HEK293 (cell line): Measurements from ENCODE around the gene RNF126.
"Not testable (repeated sequence)": the region's sequence is repeated elsewhere in the genome, so short reads cannot be mapped to it uniquely, and the experiment has no call there.

ENCODE experiments used
- CTCF ChIA-PET: fragments of 350-600 bp; formaldehyde crosslinking; extraction: SDS; loops from one replicate; lab custom pipeline; 2021; ENCODE audit warnings: antibody characterized with exemption; lab: Yijun Ruan, JAX
- POLR2A ChIA-PET: fragments of 300-600 bp; formaldehyde crosslinking; extraction: SDS; loops from one replicate; lab custom pipeline; 2020; ENCODE audit warnings: antibody characterized with exemption, inconsistent platforms; lab: Yijun Ruan, JAX
- H3K27ac ChIP-seq: fragments of 200-500 bp; sonication (Bioruptor generic); 2 replicates; pipeline ENCODE4 v1.5.1; 2014; ENCODE audit warnings: low read depth, low read length, control low read depth, inconsistent platforms; ENCODE audit errors: extremely low read depth
- H3K36me3 ChIP-seq, 2 experiments: fragments of 200-500 bp in 1 of 2; sonication (Bioruptor generic) in 1 of 2; 1 replicate in 1 of 2; 2 replicates in 1 of 2; pipeline ENCODE4 v1.5.1; 2014 to 2017; ENCODE audit warnings: inconsistent platforms in 2 of 2, low read length in 2 of 2; ENCODE audit not compliant: control insufficient read depth in 2 of 2, insufficient read depth in 1 of 2
- H3K4me1 ChIP-seq: fragments of 200-500 bp; sonication (Bioruptor generic); 2 replicates; pipeline ENCODE4 v1.5.1; 2014; ENCODE audit warnings: mild to moderate bottlenecking, low read length, inconsistent platforms; ENCODE audit not compliant: control insufficient read depth, insufficient read depth
- H3K4me3 ChIP-seq: 2 replicates; pipeline ENCODE4 v1.5.1; 2011; ENCODE audit warnings: low read depth, mild to moderate bottlenecking, control low read depth, low read length, moderate library complexity
- H3K9me3 ChIP-seq: fragments of 200-500 bp; sonication (Bioruptor generic); 2 replicates; pipeline ENCODE4 v1.5.1; 2014; ENCODE audit warnings: low read depth, low read length, inconsistent platforms; ENCODE audit not compliant: control insufficient read depth, insufficient read depth
- ATF2 ChIP-seq: fragments of 450-650 bp; formaldehyde crosslinking; IDR thresholded peaks from 2 replicates; pipeline ENCODE4 v1.5.1; 2016; ENCODE audit warnings: missing biosample characterization, missing genetic modification characterization, low read depth
- CTCF ChIP-seq: fragments of 450-650 bp; formaldehyde crosslinking; IDR thresholded peaks from 2 replicates; pipeline ENCODE4 v1.5.1; 2016; ENCODE audit warnings: missing biosample characterization, missing genetic modification characterization
- KLF7 ChIP-seq: fragments of 450-650 bp; formaldehyde crosslinking; IDR thresholded peaks from 2 replicates; pipeline ENCODE4 v1.5.1; 2016; ENCODE audit warnings: missing biosample characterization, missing genetic modification characterization, borderline replicate concordance
- PATZ1 ChIP-seq: fragments of 450-650 bp; formaldehyde crosslinking; IDR thresholded peaks from 2 replicates; pipeline ENCODE4 v1.5.1; 2016; ENCODE audit warnings: missing biosample characterization, missing genetic modification characterization
- SETDB1 ChIP-seq: IDR thresholded peaks from one replicate; pipeline ENCODE4 v1.6.1; 2017; ENCODE audit warnings: mild to moderate bottlenecking, low read length, moderate library complexity, mixed read lengths; ENCODE audit not compliant: insufficient read length
- SP2 ChIP-seq: fragments of 450-650 bp; formaldehyde crosslinking; IDR thresholded peaks from 2 replicates; pipeline ENCODE4 v1.5.1; 2016; ENCODE audit warnings: missing biosample characterization, missing genetic modification characterization
- ZBTB10 ChIP-seq: fragments of 450-650 bp; formaldehyde crosslinking; IDR thresholded peaks from 2 replicates; pipeline ENCODE4 v1.5.1; 2016; ENCODE audit warnings: missing biosample characterization, missing genetic modification characterization
- ZBTB8A ChIP-seq: fragments of 450-650 bp; formaldehyde crosslinking; IDR thresholded peaks from 2 replicates; pipeline ENCODE4 v1.5.1; 2016; ENCODE audit warnings: missing biosample characterization, missing genetic modification characterization
- ZFP69B ChIP-seq: fragments of 450-650 bp; formaldehyde crosslinking; IDR thresholded peaks from 2 replicates; pipeline ENCODE4 v1.5.1; 2016; ENCODE audit warnings: missing biosample characterization, missing genetic modification characterization
- ZNF132 ChIP-seq: fragments of 450-650 bp; formaldehyde crosslinking; IDR thresholded peaks from 2 replicates; pipeline ENCODE4 v1.5.1; 2017; ENCODE audit warnings: missing biosample characterization, missing genetic modification characterization, borderline replicate concordance
- ZNF19 ChIP-seq: fragments of 450-650 bp; formaldehyde crosslinking; IDR thresholded peaks from 2 replicates; pipeline ENCODE4; 2016; ENCODE audit warnings: missing biosample characterization, missing genetic modification characterization, low read depth
- ZNF280D ChIP-seq: fragments of 450-650 bp; formaldehyde crosslinking; IDR thresholded peaks from 2 replicates; pipeline ENCODE4 v1.5.1; 2016; ENCODE audit warnings: missing biosample characterization, missing genetic modification characterization
- ZNF292 ChIP-seq: fragments of 450-650 bp; formaldehyde crosslinking; IDR thresholded peaks from 2 replicates; pipeline ENCODE4 v1.5.1; 2016; ENCODE audit warnings: low read depth, missing biosample characterization, missing genetic modification characterization, borderline replicate concordance
- ZNF335 ChIP-seq: fragments of 450-650 bp; formaldehyde crosslinking; conservative IDR thresholded peaks from 2 replicates; pipeline ENCODE4 v1.5.1; 2016; ENCODE audit warnings: missing biosample characterization, missing genetic modification characterization
- ZNF394 ChIP-seq: fragments of 450-650 bp; formaldehyde crosslinking; IDR thresholded peaks from 2 replicates; pipeline ENCODE4 v1.5.1; 2016; ENCODE audit warnings: missing biosample characterization, missing genetic modification characterization, mild to moderate bottlenecking, moderate library complexity, borderline replicate concordance
- ZNF571 ChIP-seq: fragments of 450-650 bp; formaldehyde crosslinking; IDR thresholded peaks from 2 replicates; pipeline ENCODE4 v1.5.0; 2017; ENCODE audit warnings: missing biosample characterization, missing genetic modification characterization
- ZNF610 ChIP-seq: fragments of 450-650 bp; formaldehyde crosslinking; IDR thresholded peaks from 2 replicates; pipeline ENCODE4 v1.5.1; 2016; ENCODE audit warnings: missing biosample characterization, missing genetic modification characterization, borderline replicate concordance
- ZNF654 ChIP-seq: fragments of 450-650 bp; formaldehyde crosslinking; IDR thresholded peaks from 2 replicates; pipeline ENCODE4 v1.5.1; 2016; ENCODE audit warnings: low read depth, missing biosample characterization, missing genetic modification characterization
- ZSCAN16 ChIP-seq: fragments of 450-650 bp; formaldehyde crosslinking; IDR thresholded peaks from 2 replicates; pipeline ENCODE4 v1.5.1; 2016; ENCODE audit warnings: missing biosample characterization, missing genetic modification characterization

The RNF126 gene

GRCh38 chr19:666985-667573 is 4.1 kb upstream of the RNF126 start:
- H3K27ac ChIP-seq, H3K9me3 ChIP-seq, H3K4me3 ChIP-seq, H3K4me1 ChIP-seq, H3K36me3 ChIP-seq, POLR2A ChIA-PET: not testable (repeated sequence)
- CTCF ChIA-PET, result interaction anchor here (0.8 to 1.1 kb wide), 3 partner anchors 10 to 67 kb away, joined by 3 to 4 read pairs (median 3); no protein-coding TSS in a partner anchor
- TF ChIP-seq SETDB1, result peak; percentile 31

- ChIA-PET POLR2A (interaction anchor here (0.6 kb wide), 1 partner anchor 16 kb away, joined by 6 read pairs; no protein-coding TSS in a partner anchor), CTCF (no interaction called here)
- H3K36me3 ChIP-seq, result peaks cover 0 to 11% of the 10 kb centered on the region in 2 experiments; a peak in 1 of 3 replicates
- H3K9me3 ChIP-seq, result no peaks in the 10 kb centered on the region
- H3K4me3 ChIP-seq, result no peak overlapping the region
- H3K27ac ChIP-seq, result no peak overlapping the region
- peaks cover 9% of the 10 kb centered on the region for H3K4me1 ChIP-seq
- TF ChIP-seq CTCF, result peak; percentile 84
- TF ChIP-seq ZFP69B (tag by site-specific recombination), result no peak
- TF ChIP-seq KLF7 (tag by site-specific recombination), result peak; percentile 47; the same call in 1 of the 2 replicates
- TF ChIP-seq ZNF292 (tag by site-specific recombination), result no peak
- no peak for TF ChIP-seq ZNF19
- TF ChIP-seq ZNF394 (tag by site-specific recombination), result no peak
- peak; percentile 44; the same call in 1 of the 2 replicates for TF ChIP-seq ZNF335 (tag by site-specific recombination)
- peak; percentile 73 for TF ChIP-seq PATZ1 (tag by site-specific recombination)
- TF ChIP-seq ATF2 (tag by site-specific recombination), result no peak
- TF ChIP-seq ZSCAN16, result no peak
- TF ChIP-seq ZNF610 (tag by site-specific recombination), result peak; percentile 67; the same call in 1 of the 2 replicates
- TF ChIP-seq SP2 (tag by site-specific recombination), result peak; percentile 7; the same call in 1 of the 2 replicates
- no peak for TF ChIP-seq ZNF132 (tag by site-specific recombination)
- TF ChIP-seq ZNF571, result no peak
- TF ChIP-seq ZNF280D (tag by site-specific recombination), result no peak
- 0 out of 2 replicates have a peak, but pooled peaks have one; percentile 32 for TF ChIP-seq ZBTB10
- TF ChIP-seq ZBTB8A (tag by site-specific recombination), result 0 out of 2 replicates have a peak, but pooled peaks have one; percentile 22
- peak; percentile 75 for TF ChIP-seq ZNF654 (tag by site-specific recombination)
These were observed 2.0 kb upstream of the RNF126 start for GRCh38 chr19:664913-665443.
